ENCODE results near the gene ATP5IF1. TPM values are rescaled to one million over a fixed set of nuclear protein-coding genes. Genes with fewer than 3 reads are reported as not detected.

ATP5IF1 gene
- total and polyA plus RNA-seq, 2 of the 8 experiments (the other 6 are each of a cell fraction or from before 2014, with no cell fraction given): 198 to 242 TPM

GRCh38 chr1:28278763-28279162 is 42.8 kb downstream of the ATP5IF1 start:
- peaks cover 31 to 81% (median 55%) of the 10 kb centered on the region in 4 experiments for H3K36me3 ChIP-seq (ENCODE audit: control insufficient read depth in 2 of 4, insufficient read depth in 4 of 4, low read length in 3 of 4)
- no peak overlapping the region for H4K8ac ChIP-seq (ENCODE audit: extremely low read depth, insufficient read depth, low read length)
- H2BK20ac ChIP-seq (ENCODE audit: low read length): no peak overlapping the region
- H3K14ac ChIP-seq (ENCODE audit: insufficient read length): no peak overlapping the region
- no peaks in the 10 kb centered on the region for H3K79me1 ChIP-seq (ENCODE audit: low read depth, low read length)
- no peaks in the 10 kb centered on the region for H3K27me3 ChIP-seq (replicated peaks in 1 of 4; ENCODE audit: control insufficient read depth in 3 of 4, extremely low read depth in 1 of 4, insufficient read depth in 3 of 4, low read length in 3 of 4)
- no peak overlapping the region for H3K23ac ChIP-seq (ENCODE audit: insufficient read length)
- H3K27ac ChIP-seq (ENCODE audit: low read depth, low read length): no peak overlapping the region
- DNase-seq (ENCODE audit: low read depth in 1 of 2, low spot score in 2 of 2) (no peak), FAIRE-seq (no peak)
- no peak overlapping the region for H3K4me2 ChIP-seq (ENCODE audit: insufficient read depth in 1 of 2, low read depth in 2 of 2, low read length in 2 of 2)
- no peak overlapping the region for H3K56ac ChIP-seq (replicated peaks; ENCODE audit: insufficient read length, low read depth, low read length)
- no peak overlapping the region for H3K18ac ChIP-seq (ENCODE audit: extremely low read depth, low read length)
- H3K4me1 ChIP-seq (replicated peaks in 1 of 4; ENCODE audit: control insufficient read depth in 3 of 4, insufficient read depth in 4 of 4, low read length in 3 of 4): no peaks in the 10 kb centered on the region
- no peak overlapping the region for H2BK12ac ChIP-seq (ENCODE audit: low read depth, low read length)
- no peaks in the 10 kb centered on the region for H3K9me3 ChIP-seq (ENCODE audit: insufficient read depth in 2 of 2, low read depth in 1 of 2, low read length in 1 of 2)
- H2BK15ac ChIP-seq (ENCODE audit: low read length): no peak overlapping the region
- no peak overlapping the region for H3K9ac ChIP-seq (replicated peaks in 1 of 4; ENCODE audit: extremely low read depth in 1 of 4, low read depth in 3 of 4, low read length in 3 of 4)
- no peak overlapping the region for H3K4me3 ChIP-seq (ENCODE audit: extremely low read depth in 1 of 4, insufficient read depth in 2 of 4, low read depth in 3 of 4, low read length in 4 of 4)
- H2AFZ ChIP-seq (ENCODE audit: low read length): no peak overlapping the region
- H3K23me2 ChIP-seq (ENCODE audit: low read depth, low read length): no peaks in the 10 kb centered on the region
- H2BK120ac ChIP-seq (replicated peaks; ENCODE audit: low read depth, low read length): no peak overlapping the region
- H4K91ac ChIP-seq (replicated peaks; ENCODE audit: insufficient read length, low read length): no peak overlapping the region
- H3K79me2 ChIP-seq (ENCODE audit: control insufficient read depth in 1 of 2, insufficient read depth in 2 of 2, low read length in 2 of 2): no peaks in the 10 kb centered on the region
- H4K5ac ChIP-seq (ENCODE audit: insufficient read length, low read depth, low read length): no peak overlapping the region
- ChIA-PET CTCF (ENCODE audit: partially characterized antibody) (interaction anchor here (1.2 to 2.7 kb wide), 3 partner anchors 10 to 49 kb away, joined by 5 to 9 read pairs (median 5); no protein-coding TSS in a partner anchor), POLR2A (ENCODE audit: partially characterized antibody) (interaction anchor here (0.6 to 20.8 kb wide), 2 partner anchors 14 to 227 kb away, joined by 3 to 324 read pairs; partner anchors contain the start of genes RCC1 and SESN2)
- H3K4ac ChIP-seq (replicated peaks; ENCODE audit: insufficient read length, low read depth, low read length): no peak overlapping the region
- TF ChIP-seq E2F6 (IDR thresholded peaks at IDR 0.05) (no peak), ZNF274 (IDR thresholded peaks at IDR 0.05; ENCODE audit: borderline replicate concordance, extremely low read depth, low read length) (no peak), POLR2A (IDR thresholded peaks at IDR 0.05; ENCODE audit: control extremely low read depth in 1 of 2, low read depth in 2 of 2, low read length in 2 of 2) (no peak), GTF2F1 (IDR thresholded peaks at IDR 0.05; ENCODE audit: borderline replicate concordance, low read depth, low read length) (no peak), BCL11A (IDR thresholded peaks at IDR 0.05; ENCODE audit: low read depth in 2 of 2, low read length in 2 of 2) (no peak)
- H4K20me1 ChIP-seq (replicated peaks in 1 of 2; ENCODE audit: control insufficient read depth in 1 of 2, insufficient read depth in 2 of 2, low read length in 2 of 2): peaks cover 0 to 5% of the 10 kb centered on the region in 2 experiments
- no peak overlapping the region for H2BK5ac ChIP-seq (ENCODE audit: low read depth, low read length)
- 93% methylated on average over 5 of the region's 5 CpGs; no CpG with 5 or more reads in 1 of the 2 experiments for WGBS, 2 experiments (ENCODE audit: extremely low coverage in 1 of 2, insufficient coverage in 1 of 2, insufficient read length in 1 of 2, insufficient replicate concordance in 2 of 2, low coverage in 1 of 2, low lambda C conversion rate in 2 of 2, missing lambda C conversion rate in 1 of 2)
- no peak overlapping the region for H2AK5ac ChIP-seq (ENCODE audit: low read depth, low read length)

Measured in H1 (cell line).